PC-3 (cell line): ENCODE data around the gene FBXO7.

Source experiments
- EZH2 ChIP-seq: fragments of 300-600 bp; sonication (generic); IDR thresholded peaks from one replicate; pipeline ENCODE4 v1.6.1; 2017; ENCODE audit warnings: antibody characterized with exemption, mild to moderate bottlenecking, low read length; ENCODE audit not compliant: unreplicated experiment
- EZH2phosphoT487 ChIP-seq: fragments of 300-600 bp; sonication (generic); IDR thresholded peaks from 2 replicates; pipeline ENCODE4 v1.6.1; 2018; ENCODE audit warnings: mild to moderate bottlenecking, antibody characterized with exemption, low read length, borderline replicate concordance
- TF ChIP-seq, protein P1 (sequence below): fragments of 300-600 bp; sonication (generic); conservative IDR thresholded peaks from 2 replicates; pipeline ENCODE4 v1.5.1; 2017; ENCODE audit warnings: antibody characterized with exemption, low read depth, mild to moderate bottlenecking, low read length

GRCh38 chr22:32539631-32540421 lies 65.2 kb downstream of the FBXO7 start:
- TF ChIP-seq, protein P1, sequence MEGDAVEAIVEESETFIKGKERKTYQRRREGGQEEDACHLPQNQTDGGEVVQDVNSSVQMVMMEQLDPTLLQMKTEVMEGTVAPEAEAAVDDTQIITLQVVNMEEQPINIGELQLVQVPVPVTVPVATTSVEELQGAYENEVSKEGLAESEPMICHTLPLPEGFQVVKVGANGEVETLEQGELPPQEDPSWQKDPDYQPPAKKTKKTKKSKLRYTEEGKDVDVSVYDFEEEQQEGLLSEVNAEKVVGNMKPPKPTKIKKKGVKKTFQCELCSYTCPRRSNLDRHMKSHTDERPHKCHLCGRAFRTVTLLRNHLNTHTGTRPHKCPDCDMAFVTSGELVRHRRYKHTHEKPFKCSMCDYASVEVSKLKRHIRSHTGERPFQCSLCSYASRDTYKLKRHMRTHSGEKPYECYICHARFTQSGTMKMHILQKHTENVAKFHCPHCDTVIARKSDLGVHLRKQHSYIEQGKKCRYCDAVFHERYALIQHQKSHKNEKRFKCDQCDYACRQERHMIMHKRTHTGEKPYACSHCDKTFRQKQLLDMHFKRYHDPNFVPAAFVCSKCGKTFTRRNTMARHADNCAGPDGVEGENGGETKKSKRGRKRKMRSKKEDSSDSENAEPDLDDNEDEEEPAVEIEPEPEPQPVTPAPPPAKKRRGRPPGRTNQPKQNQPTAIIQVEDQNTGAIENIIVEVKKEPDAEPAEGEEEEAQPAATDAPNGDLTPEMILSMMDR: no peak
- TF ChIP-seq EZH2: no peak
- TF ChIP-seq EZH2phosphoT487: no peak
